ENCODE data around the gene LOXL1. TPM values are rescaled to one million over a fixed set of nuclear protein-coding genes. Genes with fewer than 3 reads are reported as not detected.

The LOXL1 gene
- total RNA-seq, 2 experiments from 2014 or later, result 8.8 to 10.5 TPM

GRCh38 chr15:73941871-73942635 lies 15.8 kb downstream of the LOXL1 start:
- DNase-seq, result no peak
- Mint-ChIP-seq H3K4me3 (peak overlapping the region; percentile 51), H3K9me3 (no peaks in the 10 kb centered on the region), H3K4me1 (peaks cover 18% of the 10 kb centered on the region), H3K36me3 (peaks cover 1% of the 10 kb centered on the region), H3K27me3 (no peaks in the 10 kb centered on the region), H3K27ac (peak overlapping the region; percentile 51)
- peak; percentile 68 for ATAC-seq (ENCODE audit: low read depth)
- POLR2A ChIA-PET, result interaction anchor here (0.6 to 1.1 kb wide), 2 partner anchors 12 to 17 kb away, joined by 4 to 5 read pairs; no protein-coding TSS in a partner anchor

GRCh38 chr15:73942751-73943270 lies 16.5 kb downstream of the LOXL1 start:
- Mint-ChIP-seq H3K4me1 (peaks cover 18% of the 10 kb centered on the region), H3K27me3 (peaks cover 3% of the 10 kb centered on the region), H3K9me3 (no peaks in the 10 kb centered on the region), H3K27ac (peak overlapping the region; percentile 54), H3K36me3 (peaks cover 1% of the 10 kb centered on the region), H3K4me3 (no peak overlapping the region)
- POLR2A ChIA-PET, result interaction anchor here (0.6 kb wide), 1 partner anchor 16 kb away, joined by 5 read pairs; no protein-coding TSS in a partner anchor
- DNase-seq, result no peak
- no peak for ATAC-seq (ENCODE audit: low read depth)

GRCh38 chr15:73944161-73945129 lies 18.2 kb downstream of the LOXL1 start:
- Mint-ChIP-seq H3K4me3 (no peak overlapping the region), H3K27me3 (peaks cover 3% of the 10 kb centered on the region), H3K4me1 (peaks cover 18% of the 10 kb centered on the region), H3K27ac (peak overlapping the region; percentile 4), H3K36me3 (peaks cover 1% of the 10 kb centered on the region), H3K9me3 (no peaks in the 10 kb centered on the region)
- POLR2A ChIA-PET, result no interaction called here
- no peak for DNase-seq
- no peak for ATAC-seq (ENCODE audit: low read depth)

- H3K4me1 Mint-ChIP-seq, result peaks cover 18% of the 10 kb centered on the region
- H3K27me3 Mint-ChIP-seq, result peaks cover 3% of the 10 kb centered on the region
- peak overlapping the region; percentile 4 for H3K27ac Mint-ChIP-seq
- peaks cover 1% of the 10 kb centered on the region for H3K36me3 Mint-ChIP-seq
- DNase-seq, result no peak
- POLR2A ChIA-PET, result no interaction called here
- no peak overlapping the region for H3K4me3 Mint-ChIP-seq
- no peak for ATAC-seq (ENCODE audit: low read depth)
- no peaks in the 10 kb centered on the region for H3K9me3 Mint-ChIP-seq
Observed at GRCh38 chr15:73945130-73945508, 18.9 kb downstream of the LOXL1 start.

- Mint-ChIP-seq H3K9me3 (no peaks in the 10 kb centered on the region), H3K27ac (peak overlapping the region; percentile 70), H3K36me3 (peaks cover 1% of the 10 kb centered on the region), H3K4me1 (peaks cover 21% of the 10 kb centered on the region), H3K27me3 (peaks cover 3% of the 10 kb centered on the region), H3K4me3 (no peak overlapping the region)
- POLR2A ChIA-PET, result no interaction called here
- ATAC-seq (ENCODE audit: low read depth), result no peak
- DNase-seq, result no peak
Observed at GRCh38 chr15:73946046-73946721, 19.9 kb downstream of the LOXL1 start.

GRCh38 chr15:73946795-73947370 lies 20.6 kb downstream of the LOXL1 start:
- Mint-ChIP-seq H3K36me3 (peaks cover 1% of the 10 kb centered on the region), H3K27ac (no peak overlapping the region), H3K4me1 (peaks cover 18% of the 10 kb centered on the region), H3K9me3 (no peaks in the 10 kb centered on the region), H3K4me3 (no peak overlapping the region), H3K27me3 (peaks cover 3% of the 10 kb centered on the region)
- POLR2A ChIA-PET, result no interaction called here
- DNase-seq (no peak), ATAC-seq (ENCODE audit: low read depth) (no peak)

GRCh38 chr15:73947651-73948050 lies 21.4 kb downstream of the LOXL1 start:
- no peak for DNase-seq
- Mint-ChIP-seq H3K4me1 (peaks cover 15% of the 10 kb centered on the region), H3K9me3 (no peaks in the 10 kb centered on the region), H3K4me3 (no peak overlapping the region), H3K36me3 (peaks cover 1% of the 10 kb centered on the region), H3K27ac (no peak overlapping the region), H3K27me3 (peaks cover 3% of the 10 kb centered on the region)
- POLR2A ChIA-PET, result no interaction called here
- ATAC-seq (ENCODE audit: low read depth), result no peak

- no peak overlapping the region for H3K27ac Mint-ChIP-seq
- ATAC-seq (ENCODE audit: low read depth) (no peak), DNase-seq (no peak)
- POLR2A ChIA-PET, result interaction anchor here (0.8 to 4.1 kb wide), 2 partner anchors 16 to 25 kb away, joined by 3 to 38 read pairs; no protein-coding TSS in a partner anchor
- H3K9me3 Mint-ChIP-seq, result no peaks in the 10 kb centered on the region
- H3K27me3 Mint-ChIP-seq, result peaks cover 3% of the 10 kb centered on the region
- H3K4me3 Mint-ChIP-seq, result no peak overlapping the region
- peaks cover 14% of the 10 kb centered on the region for H3K4me1 Mint-ChIP-seq
- peaks cover 1% of the 10 kb centered on the region for H3K36me3 Mint-ChIP-seq
Observed at GRCh38 chr15:73948396-73948795, 22.1 kb downstream of the LOXL1 start.

- Mint-ChIP-seq H3K4me1 (peaks cover 14% of the 10 kb centered on the region), H3K36me3 (peaks cover 1% of the 10 kb centered on the region), H3K9me3 (no peaks in the 10 kb centered on the region), H3K27me3 (peaks cover 3% of the 10 kb centered on the region), H3K27ac (peak overlapping the region; percentile 68), H3K4me3 (no peak overlapping the region)
- POLR2A ChIA-PET, result interaction anchor here (0.8 to 4.1 kb wide), 2 partner anchors 16 to 26 kb away, joined by 3 to 38 read pairs; no protein-coding TSS in a partner anchor
- DNase-seq (no peak), ATAC-seq (ENCODE audit: low read depth) (no peak)
Observed at GRCh38 chr15:73948982-73949381, 22.7 kb downstream of the LOXL1 start.

- Mint-ChIP-seq H3K36me3 (peaks cover 1% of the 10 kb centered on the region), H3K27ac (peak overlapping the region; percentile 68), H3K4me3 (no peak overlapping the region), H3K27me3 (peaks cover 3% of the 10 kb centered on the region), H3K4me1 (peaks cover 13% of the 10 kb centered on the region), H3K9me3 (no peaks in the 10 kb centered on the region)
- DNase-seq (no peak), ATAC-seq (ENCODE audit: low read depth) (no peak)
- POLR2A ChIA-PET, result interaction anchor here (0.6 to 4.1 kb wide), 3 partner anchors 15 to 46 kb away, joined by 3 to 38 read pairs (median 3); no protein-coding TSS in a partner anchor
Observed at GRCh38 chr15:73949496-73949895, 23.2 kb downstream of the LOXL1 start.

GRCh38 chr15:73950479-73950830 lies 24.2 kb downstream of the LOXL1 start:
- ATAC-seq (ENCODE audit: low read depth), result no peak
- Mint-ChIP-seq H3K27ac (peak overlapping the region; percentile 35), H3K36me3 (peaks cover 1% of the 10 kb centered on the region), H3K4me3 (no peak overlapping the region), H3K9me3 (no peaks in the 10 kb centered on the region), H3K27me3 (peaks cover 3% of the 10 kb centered on the region), H3K4me1 (peaks cover 12% of the 10 kb centered on the region)
- DNase-seq, result no peak
- POLR2A ChIA-PET, result interaction anchor here (0.6 to 4.1 kb wide), 9 partner anchors 9 to 369 kb away, joined by 3 to 38 read pairs (median 4); no protein-coding TSS in a partner anchor

- Mint-ChIP-seq H3K27ac (peak overlapping the region; percentile 90), H3K9me3 (no peaks in the 10 kb centered on the region), H3K4me1 (peaks cover 12% of the 10 kb centered on the region), H3K27me3 (peaks cover 3% of the 10 kb centered on the region), H3K4me3 (peak overlapping the region; percentile 78), H3K36me3 (peaks cover under 1% of the 10 kb centered on the region)
- POLR2A ChIA-PET, result interaction anchor here (0.6 to 4.1 kb wide), 9 partner anchors 8 to 1834 kb away, joined by 3 to 38 read pairs (median 3); partner anchors contain the start of gene PML
- DNase-seq (peak; percentile 84), ATAC-seq (ENCODE audit: low read depth) (peak; percentile 94)
Observed at GRCh38 chr15:73950831-73951561, 24.7 kb downstream of the LOXL1 start.
